Measurements from ENCODE around the gene SEPTIN1. TPM values are rescaled to one million over a fixed set of nuclear protein-coding genes. Genes with fewer than 3 reads are reported as not detected.
A peak's percentile ranks its signal among the peaks of the same experiment; 100 is the strongest.

Gene SEPTIN1
- total RNA-seq, 1 experiment from 2014 or later, result 1.4 TPM

GRCh38 chr16:30366511-30366910 lies 15.8 kb downstream of the SEPTIN1 start:
- no peak overlapping the region for H3K27ac ChIP-seq (ENCODE audit: insufficient read length, low read depth, low read length)
- no CpG with 5 or more reads among the region's 4 CpGs for WGBS (ENCODE audit: extremely low coverage, insufficient read length, low lambda C conversion rate)
- peaks cover 6% of the 10 kb centered on the region for H3K4me1 ChIP-seq (ENCODE audit: insufficient read depth, low read length)
- H3K4me2 ChIP-seq (ENCODE audit: insufficient read depth, insufficient read length, low read length), result no peak overlapping the region
- no peak overlapping the region for H2BK12ac ChIP-seq (ENCODE audit: insufficient read length, low read depth, low read length)
- no peaks in the 10 kb centered on the region; the same call in 1 of the 2 replicates for H3K79me2 ChIP-seq (ENCODE audit: insufficient read depth, low read length)
- Mint-ChIP-seq H3K4me1 (peaks cover 27 to 28% of the 10 kb centered on the region in 2 experiments), H3K27ac (0 out of 7 replicates have a peak overlapping the region, but pooled peaks of 1 of the 3 experiments have one; percentile 20), H3K36me3 (ENCODE audit: insufficient read depth in 1 of 3, low read depth in 3 of 3) (peaks cover 14 to 29% (median 25%) of the 10 kb centered on the region in 3 experiments; a peak in 6 of 7 replicates), H3K9me3 (peaks cover 0 to 3% of the 10 kb centered on the region in 2 experiments; a peak in 3 of 5 replicates), H3K4me3 (peak overlapping the region in 1 of 2 experiments; percentile 40; a peak in 2 of 5 replicates), H3K27me3 (ENCODE audit: low read depth) (no peaks in the 10 kb centered on the region; the same call in 1 of the 2 replicates)
- peaks cover 10% of the 10 kb centered on the region for H3K23me2 ChIP-seq (ENCODE audit: insufficient read length, low read depth, low read length, poor library complexity, severe bottlenecking)
- no peak overlapping the region for H2BK120ac ChIP-seq (ENCODE audit: low read depth, low read length, poor library complexity, severe bottlenecking)
- no peak for DNase-seq
- H3K4ac ChIP-seq (ENCODE audit: low read depth, low read length), result no peak overlapping the region
- H3K18ac ChIP-seq (ENCODE audit: insufficient read length, low read depth, low read length), result no peak overlapping the region
- H3K9ac ChIP-seq (ENCODE audit: extremely low read depth, insufficient read length, low read length), result no peak overlapping the region
- no peak overlapping the region for H4K91ac ChIP-seq (ENCODE audit: insufficient read length, low read depth, low read length)
- no peak overlapping the region for H3T11ph ChIP-seq (ENCODE audit: low read length)
- no peak overlapping the region for H2AK5ac ChIP-seq (ENCODE audit: insufficient read length, low read length)
- H2BK15ac ChIP-seq (ENCODE audit: low read depth, low read length), result no peak overlapping the region
- H4K5ac ChIP-seq (ENCODE audit: insufficient read length, low read depth, low read length), result no peak overlapping the region
- H2AFZ ChIP-seq (ENCODE audit: low read length), result no peak overlapping the region
- H4K8ac ChIP-seq (replicated peaks; ENCODE audit: insufficient read length, low read depth, low read length), result no peak overlapping the region
- H3K56ac ChIP-seq (ENCODE audit: insufficient read length, low read depth, low read length), result no peak overlapping the region
- H3K27me3 ChIP-seq (ENCODE audit: insufficient read depth, low read length), result no peaks in the 10 kb centered on the region
- H2BK20ac ChIP-seq (ENCODE audit: low read depth, low read length, poor library complexity, severe bottlenecking), result no peak overlapping the region
- H3K14ac ChIP-seq (ENCODE audit: insufficient read depth, low read length), result no peak overlapping the region
- no peak for TF ChIP-seq CTCF (conservative IDR thresholded peaks at IDR 0.05)
- H3K23ac ChIP-seq (ENCODE audit: insufficient read length, low read depth, low read length), result no peak overlapping the region
- H3K9me3 ChIP-seq (ENCODE audit: control insufficient read depth, low read depth, low read length), result no peaks in the 10 kb centered on the region
- no peaks in the 10 kb centered on the region for H4K20me1 ChIP-seq (ENCODE audit: control insufficient read depth, insufficient read depth, insufficient read length)
- H2BK5ac ChIP-seq (ENCODE audit: insufficient read length, low read length), result no peak overlapping the region
- H3K79me1 ChIP-seq (ENCODE audit: insufficient read depth, low read depth, low read length, poor library complexity, severe bottlenecking), result peaks cover 3% of the 10 kb centered on the region
